Liver (tissue), 3 donors: ENCODE data around the gene C9orf50.

Experiments
- ATF3 ChIP-seq: IDR thresholded peaks from 2 replicates; pipeline ENCODE4 v1.6.1; 2016; ENCODE audit warnings: antibody characterized with exemption
- EGR1 ChIP-seq, 2 donors: IDR thresholded peaks; 2 replicates each; pipeline ENCODE4 v1.6.1; 2016 to 2018; ENCODE audit warnings: antibody characterized with exemption in 2 of 2, low read depth in 2 of 2
- GABPA ChIP-seq, 2 donors: IDR thresholded peaks in 1 of 2; conservative IDR thresholded peaks in 1 of 2; 2 replicates each; pipeline ENCODE4 v1.6.1; 2016; ENCODE audit warnings: antibody characterized with exemption in 2 of 2, mild to moderate bottlenecking in 1 of 2, moderate library complexity in 1 of 2
- RAD21 ChIP-seq, 2 donors: IDR thresholded peaks; 2 replicates each; pipeline ENCODE4 v1.6.1; 2016; ENCODE audit warnings: antibody characterized with exemption in 2 of 2, mild to moderate bottlenecking in 2 of 2
- REST ChIP-seq: IDR thresholded peaks from 2 replicates; pipeline ENCODE4 v1.6.1; 2016; ENCODE audit warnings: antibody characterized with exemption, mild to moderate bottlenecking
- RXRA ChIP-seq, 2 donors: IDR thresholded peaks; 2 replicates each; pipeline ENCODE4 v1.6.1; 2017 to 2018; ENCODE audit warnings: antibody characterized with exemption in 2 of 2, mild to moderate bottlenecking in 1 of 2
- YY1 ChIP-seq: IDR thresholded peaks from 2 replicates; pipeline ENCODE4 v1.6.1; 2016; ENCODE audit warnings: antibody characterized with exemption, mild to moderate bottlenecking
- TF ChIP-seq, protein P1 (sequence below): fragments of 150-350 bp; IDR thresholded peaks from 2 replicates; pipeline ENCODE4 v1.5.1; 2017; ENCODE audit warnings: improper control_type of control experiment, low read depth, low read length; ENCODE audit not compliant: missing input control
- donor health status: healthy.
- donor health status: healthy.

- TF ChIP-seq, protein P1, sequence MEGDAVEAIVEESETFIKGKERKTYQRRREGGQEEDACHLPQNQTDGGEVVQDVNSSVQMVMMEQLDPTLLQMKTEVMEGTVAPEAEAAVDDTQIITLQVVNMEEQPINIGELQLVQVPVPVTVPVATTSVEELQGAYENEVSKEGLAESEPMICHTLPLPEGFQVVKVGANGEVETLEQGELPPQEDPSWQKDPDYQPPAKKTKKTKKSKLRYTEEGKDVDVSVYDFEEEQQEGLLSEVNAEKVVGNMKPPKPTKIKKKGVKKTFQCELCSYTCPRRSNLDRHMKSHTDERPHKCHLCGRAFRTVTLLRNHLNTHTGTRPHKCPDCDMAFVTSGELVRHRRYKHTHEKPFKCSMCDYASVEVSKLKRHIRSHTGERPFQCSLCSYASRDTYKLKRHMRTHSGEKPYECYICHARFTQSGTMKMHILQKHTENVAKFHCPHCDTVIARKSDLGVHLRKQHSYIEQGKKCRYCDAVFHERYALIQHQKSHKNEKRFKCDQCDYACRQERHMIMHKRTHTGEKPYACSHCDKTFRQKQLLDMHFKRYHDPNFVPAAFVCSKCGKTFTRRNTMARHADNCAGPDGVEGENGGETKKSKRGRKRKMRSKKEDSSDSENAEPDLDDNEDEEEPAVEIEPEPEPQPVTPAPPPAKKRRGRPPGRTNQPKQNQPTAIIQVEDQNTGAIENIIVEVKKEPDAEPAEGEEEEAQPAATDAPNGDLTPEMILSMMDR, result no peak
- TF ChIP-seq ATF3, result no peak
- no peak for TF ChIP-seq GABPA (IDR thresholded peaks at IDR 0.05 in 1 of 2, conservative IDR thresholded peaks at IDR 0.05 in 1 of 2)
- TF ChIP-seq REST, result no peak
- no peak for TF ChIP-seq RAD21 (IDR thresholded peaks at IDR 0.05)
- no peak for TF ChIP-seq EGR1 (IDR thresholded peaks at IDR 0.05; ENCODE audit: low read depth in 2 of 2)
- TF ChIP-seq RXRA (IDR thresholded peaks at IDR 0.05), result no peak
- TF ChIP-seq YY1, result no peak
Measured at GRCh38 chr9:129586245-129586644, 34.7 kb downstream of the C9orf50 start.
